GM10847 (cell line): Measurements from ENCODE around the gene SLC6A6.

ENCODE experiments used
- POLR2A ChIP-seq: IDR thresholded peaks from 2 replicates; pipeline ENCODE4 v1.6.1; 2011; ENCODE audit not compliant: insufficient read length; ENCODE audit errors: extremely low read depth

The SLC6A6 gene

GRCh38 chr3:14457999-14458398, 55.6 kb downstream of the SLC6A6 start:
- no peak for TF ChIP-seq POLR2A

- no peak for TF ChIP-seq POLR2A
These were observed 56.2 kb downstream of the SLC6A6 start for GRCh38 chr3:14458434-14459275.

DNA sequence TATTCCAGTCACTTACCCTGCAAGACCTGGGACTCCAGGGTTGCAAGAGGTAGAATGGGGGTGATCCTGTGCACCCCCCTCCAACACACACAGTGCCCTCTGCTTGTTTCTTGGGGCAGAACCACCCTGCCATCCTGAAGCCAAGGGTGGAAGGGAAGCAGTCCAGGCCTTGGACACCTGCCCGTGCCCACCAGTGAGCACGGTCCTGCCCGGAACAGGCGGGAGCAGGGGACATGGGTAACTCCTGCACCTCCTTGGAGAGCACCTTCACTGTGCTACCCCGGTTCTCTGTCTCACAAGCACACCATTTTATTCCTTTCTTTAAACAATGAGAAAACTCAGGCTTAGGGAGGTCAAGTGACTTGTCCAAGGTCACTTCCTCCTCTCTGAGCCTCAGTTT, 57.0 kb downstream of the SLC6A6 start:
- TF ChIP-seq POLR2A: no peak

GRCh38 chr3:14459787-14460186, 57.4 kb downstream of the SLC6A6 start:
- TF ChIP-seq POLR2A: no peak

- TF ChIP-seq POLR2A: no peak
These were observed 58.1 kb downstream of the SLC6A6 start for GRCh38 chr3:14460342-14461005.

- TF ChIP-seq POLR2A: no peak
These were observed 58.8 kb downstream of the SLC6A6 start for GRCh38 chr3:14461006-14461747.

GRCh38 chr3:14461748-14462324, 59.4 kb downstream of the SLC6A6 start:
- TF ChIP-seq POLR2A: no peak

DNA sequence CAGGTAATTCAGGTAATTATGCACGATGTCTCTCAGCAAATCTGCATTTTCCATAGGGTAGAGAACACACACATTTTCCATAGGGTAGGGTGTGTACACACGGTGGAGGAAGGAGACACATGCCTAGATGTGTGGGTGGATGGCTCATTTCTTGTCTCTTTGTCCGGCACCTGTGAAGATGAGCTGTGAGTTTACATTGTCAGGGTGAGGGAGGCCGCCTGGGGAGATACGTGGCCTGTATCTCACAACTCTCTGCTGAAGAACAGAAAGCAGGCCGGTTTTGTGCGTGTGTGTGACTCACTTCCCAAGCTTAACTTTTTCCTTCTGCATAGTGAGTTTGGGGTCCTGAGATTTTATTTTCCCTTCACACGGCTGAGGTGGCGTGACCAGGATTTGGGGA, 60.3 kb downstream of the SLC6A6 start:
- TF ChIP-seq POLR2A: no peak

- no peak for TF ChIP-seq POLR2A
These were observed 61.1 kb downstream of the SLC6A6 start for GRCh38 chr3:14463330-14464140.

GRCh38 chr3:14464141-14464465, 61.7 kb downstream of the SLC6A6 start:
- TF ChIP-seq POLR2A: no peak

GRCh38 chr3:14464521-14464920, 62.1 kb downstream of the SLC6A6 start:
- no peak for TF ChIP-seq POLR2A

- no peak for TF ChIP-seq POLR2A
These were observed 63.0 kb downstream of the SLC6A6 start for GRCh38 chr3:14465425-14465824.

DNA sequence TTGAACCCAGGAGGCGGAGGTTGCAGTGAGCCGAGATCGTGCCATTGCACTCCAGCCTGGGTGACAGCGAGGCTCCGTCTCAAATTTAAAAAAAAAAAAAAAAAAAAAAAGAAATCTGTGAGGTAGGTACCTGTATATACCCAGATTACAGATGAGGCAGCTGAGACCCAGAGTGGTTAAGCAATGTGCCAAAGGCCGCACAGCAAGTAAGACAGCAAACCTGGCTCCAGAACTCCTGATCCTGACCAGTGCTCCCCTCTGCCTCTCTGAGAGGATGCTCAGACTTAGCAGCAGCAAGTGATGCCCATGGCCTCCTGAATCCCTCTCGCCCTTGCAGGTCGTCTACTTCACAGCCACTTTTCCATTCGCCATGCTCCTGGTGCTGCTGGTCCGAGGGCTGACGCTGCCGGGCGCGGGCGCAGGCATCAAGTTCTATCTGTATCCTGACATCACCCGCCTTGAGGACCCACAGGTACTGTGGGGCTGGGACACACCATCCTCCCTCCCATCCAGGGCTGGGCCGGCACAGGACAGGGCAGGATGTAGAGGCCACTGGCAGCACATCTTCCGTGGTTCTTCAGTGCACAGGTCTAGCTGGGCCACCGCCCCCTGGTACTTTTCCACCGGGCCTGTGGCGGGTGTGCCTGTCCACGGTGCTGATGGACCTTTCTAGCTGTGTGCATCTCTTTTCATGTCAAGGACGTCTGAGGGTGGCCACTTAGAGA, 63.9 kb downstream of the SLC6A6 start:
- no peak for TF ChIP-seq POLR2A
